ENCODE results near the gene PLEKHG4B.
A peak's percentile ranks its signal among the peaks of the same experiment; 100 is the strongest.

Gene PLEKHG4B

DNA sequence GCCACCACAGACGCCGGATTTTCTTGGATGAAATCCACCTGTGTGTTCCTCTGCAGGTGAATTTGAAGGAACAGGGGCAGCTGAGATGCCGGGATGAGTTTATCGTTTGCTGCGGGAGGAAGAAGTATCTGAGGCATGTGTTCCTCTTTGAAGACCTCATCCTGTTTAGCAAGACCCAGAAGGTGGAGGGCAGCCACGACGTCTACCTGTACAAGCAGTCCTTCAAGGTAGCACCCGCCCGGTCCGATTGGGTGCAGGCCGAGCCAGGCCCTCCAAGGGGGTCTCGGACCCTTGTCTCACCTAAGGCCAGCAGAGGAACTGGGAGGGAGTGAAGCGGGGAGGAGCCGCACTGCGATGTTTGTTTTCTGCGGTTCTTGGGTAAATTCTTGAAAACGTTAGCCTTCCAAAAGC is 80.9 kb downstream of the PLEKHG4B start:
- no peak for DNase-seq (ENCODE audit: low read depth)

DNA sequence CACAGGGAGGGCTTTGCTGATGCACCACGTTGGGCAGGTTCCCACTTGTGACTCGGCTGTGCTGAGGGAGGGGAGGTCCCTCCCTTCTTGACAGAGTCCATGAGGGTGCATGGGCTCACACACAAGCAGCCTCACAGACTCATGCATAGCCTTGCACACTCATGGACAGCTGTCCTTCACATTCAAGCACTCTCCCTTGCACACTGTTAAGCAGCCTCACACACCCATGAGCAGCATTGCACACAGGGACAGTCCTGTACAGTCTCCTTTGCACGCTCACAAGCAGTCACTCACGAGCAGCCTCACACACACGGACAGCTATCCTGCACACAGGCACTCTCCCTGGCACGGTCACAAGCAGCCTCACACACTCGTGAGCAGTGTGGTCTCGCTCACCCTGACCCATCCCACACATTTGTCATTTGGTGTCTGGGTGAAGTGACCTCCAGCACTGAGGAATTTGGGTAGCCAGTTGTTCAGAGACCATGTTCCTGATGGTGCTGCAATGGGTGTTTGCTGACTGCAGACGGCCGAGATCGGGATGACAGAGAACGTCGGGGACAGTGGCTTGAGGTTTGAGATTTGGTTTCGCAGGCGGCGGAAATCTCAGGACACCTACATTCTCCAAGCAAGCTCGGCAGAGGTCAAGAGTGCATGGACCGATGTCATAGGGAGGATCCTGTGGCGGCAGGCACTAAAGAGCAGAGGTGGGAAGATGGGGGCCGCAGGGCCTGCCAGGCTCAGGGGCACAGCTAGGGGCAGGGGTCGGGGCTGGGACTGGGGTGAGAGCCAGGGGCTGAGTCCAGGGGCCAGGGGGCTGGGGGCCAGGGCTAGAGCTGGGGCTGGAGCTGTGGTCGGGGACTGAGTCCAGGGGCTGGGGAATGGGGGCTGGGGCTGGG is 81.7 kb downstream of the PLEKHG4B start:
- DNase-seq (ENCODE audit: low read depth), result no peak

DNA sequence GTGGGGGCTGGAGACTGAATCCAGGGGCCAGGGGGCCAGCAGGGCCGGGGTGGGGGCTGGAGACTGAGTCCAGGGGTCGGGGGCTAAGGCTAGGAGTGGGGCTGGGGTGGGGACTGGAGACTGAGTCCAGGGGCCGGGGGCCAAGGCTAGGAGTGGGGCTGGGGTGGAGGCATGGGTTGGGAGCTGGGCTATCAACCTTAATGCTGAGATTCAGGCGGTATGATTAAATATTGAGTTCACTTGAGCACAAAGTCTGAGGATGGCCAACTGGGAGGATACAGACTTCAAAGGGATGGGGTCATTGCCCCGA is 82.3 kb downstream of the PLEKHG4B start:
- DNase-seq (ENCODE audit: low read depth), result no peak

DNA sequence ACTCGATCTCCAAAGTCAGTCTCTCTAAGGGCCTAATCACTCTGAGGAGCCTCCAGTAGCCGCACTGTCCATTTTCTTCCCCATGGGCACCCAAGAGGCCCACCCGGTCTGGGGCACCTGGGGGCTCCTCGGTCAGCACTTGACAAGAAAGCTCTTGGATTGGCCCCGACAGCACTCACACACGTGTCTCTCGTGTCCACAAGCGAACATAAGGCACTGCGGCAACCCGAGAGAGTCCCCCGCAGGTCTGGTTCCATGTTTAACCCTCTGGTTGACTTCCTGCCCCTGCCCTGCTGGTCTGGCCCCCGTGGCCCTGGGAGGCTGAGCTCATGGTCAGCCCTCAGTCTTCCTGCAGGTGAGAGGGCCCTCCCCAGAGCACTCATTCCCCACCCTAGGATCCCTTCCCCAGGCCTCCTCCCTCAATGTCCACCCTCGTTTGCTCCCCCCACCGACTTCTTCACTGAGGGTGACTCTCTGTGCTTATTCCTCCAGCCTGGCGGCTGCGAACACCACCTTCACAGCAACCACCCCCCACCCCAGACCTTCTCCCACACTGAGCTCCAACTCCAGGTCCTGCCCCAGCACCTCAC is 83.0 kb downstream of the PLEKHG4B start:
- no peak for DNase-seq (ENCODE audit: low read depth)

DNA sequence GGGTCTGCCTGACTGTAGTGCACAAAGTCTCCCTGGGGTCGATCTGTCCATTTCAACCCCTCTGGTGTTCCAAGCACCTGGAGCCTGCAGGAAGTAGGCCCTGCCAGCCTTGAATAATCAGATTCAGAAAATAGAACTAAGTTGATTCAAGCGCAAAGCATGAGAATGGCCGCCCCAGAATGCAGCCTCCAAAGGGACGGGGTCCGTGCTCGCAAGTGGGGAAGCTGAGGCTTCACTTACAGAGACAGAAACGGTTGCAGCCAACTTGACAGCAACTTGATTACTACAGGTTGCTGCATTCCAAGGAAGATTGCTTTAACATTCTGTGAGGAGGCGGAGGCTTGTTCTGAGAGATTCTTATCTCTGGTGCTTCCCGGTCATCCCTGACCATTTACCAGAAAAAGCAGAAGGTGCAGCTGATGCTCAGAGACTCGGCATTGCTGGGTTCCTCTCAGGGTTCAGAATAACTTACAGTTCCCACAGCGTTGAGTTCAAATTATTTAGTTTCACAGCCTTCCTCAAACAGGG is 84.4 kb downstream of the PLEKHG4B start:
- peak; percentile 27 for DNase-seq (ENCODE audit: low read depth)

DNA sequence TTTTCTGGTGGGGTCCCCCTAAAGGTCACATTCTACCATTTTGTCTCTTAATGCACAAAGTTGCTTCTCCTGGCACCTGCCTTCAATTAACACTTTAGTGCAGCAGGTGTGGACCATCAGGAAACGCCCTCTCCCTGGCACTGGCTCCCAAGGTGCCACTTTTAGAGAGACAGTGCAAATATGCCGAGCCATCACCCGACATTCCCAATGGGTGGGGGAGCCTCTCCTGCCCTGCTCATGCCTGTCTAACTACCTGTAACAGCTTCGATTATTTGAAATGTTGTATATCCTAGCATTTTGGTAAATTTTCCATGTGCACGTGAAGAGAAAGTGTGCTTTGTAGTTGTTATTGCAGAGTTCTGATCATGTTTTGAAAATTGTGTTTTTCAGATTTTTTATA is 86.1 kb downstream of the PLEKHG4B start:
- no peak for DNase-seq (ENCODE audit: low read depth)

DNA sequence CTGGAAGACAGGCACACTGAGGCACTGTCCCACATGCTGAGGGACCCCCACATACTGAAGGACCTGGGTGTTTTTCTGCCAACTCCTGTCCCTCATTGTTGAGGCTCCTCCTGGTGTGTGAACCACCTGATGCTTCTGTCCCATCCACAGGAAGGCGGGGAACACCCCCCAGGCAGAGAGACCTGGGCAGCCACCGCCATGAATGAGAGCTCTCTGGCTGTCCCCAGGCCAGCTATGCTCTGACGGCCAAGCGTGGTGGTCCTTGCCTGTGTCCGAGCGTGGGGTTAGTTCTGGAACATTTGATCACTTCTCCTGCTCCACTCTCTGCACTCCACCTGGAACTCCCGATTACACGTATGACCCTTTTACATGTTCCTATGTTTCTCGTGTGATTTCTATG is 87.4 kb downstream of the PLEKHG4B start:
- DNase-seq (ENCODE audit: low read depth), result no peak

DNA sequence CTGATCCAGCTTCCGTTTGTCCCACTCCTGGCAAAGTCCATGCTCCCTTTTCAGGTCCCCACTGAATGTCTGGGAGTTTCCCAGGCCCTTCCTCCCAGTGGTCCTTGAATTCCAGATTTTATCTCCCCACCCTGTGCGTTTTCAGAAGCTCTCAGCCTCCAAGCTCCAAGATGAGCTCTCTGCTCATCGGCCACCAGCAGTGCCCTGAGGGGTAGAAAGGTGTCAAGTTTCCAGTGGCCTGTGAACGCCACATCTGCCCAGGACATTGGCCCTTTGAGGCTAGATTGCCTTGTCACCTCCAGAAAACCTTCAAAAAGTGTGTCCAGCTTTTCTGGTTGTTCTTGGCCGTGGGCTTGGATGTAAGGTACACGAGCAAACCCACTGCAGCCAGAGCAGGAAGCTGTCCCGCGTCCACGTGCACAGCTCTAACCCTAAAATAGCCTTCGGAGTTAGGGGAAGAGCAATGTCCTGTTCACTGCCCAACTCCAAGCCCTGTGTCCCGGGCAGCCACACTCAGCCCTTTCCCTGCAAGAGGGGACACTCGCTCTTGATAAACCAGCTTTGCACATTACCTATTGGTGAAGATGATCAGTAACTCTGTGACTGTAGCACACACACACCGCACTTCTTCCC is 88.4 kb downstream of the PLEKHG4B start:
- no peak for DNase-seq (ENCODE audit: low read depth)

DNA sequence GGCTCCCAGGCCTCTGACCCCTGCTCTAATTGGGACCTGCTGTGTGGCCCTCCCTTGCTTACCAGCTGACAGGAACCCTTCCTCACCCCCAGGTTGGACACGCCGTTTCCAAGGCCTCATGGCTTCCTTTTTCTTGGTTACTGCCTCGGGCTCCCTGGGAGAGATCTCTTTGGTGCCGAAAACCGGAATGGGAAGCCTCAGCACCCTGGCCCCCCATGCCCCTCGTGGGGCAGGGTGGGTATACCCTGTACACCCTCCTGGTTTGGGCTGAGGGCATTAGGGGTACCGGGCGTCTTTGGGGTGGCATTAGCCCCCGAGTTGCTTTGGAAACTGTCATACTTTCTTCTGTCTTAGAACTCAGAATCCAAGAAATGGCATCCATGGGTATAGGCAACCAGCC is 89.2 kb downstream of the PLEKHG4B start:
- no peak for DNase-seq (ENCODE audit: low read depth)

DNA sequence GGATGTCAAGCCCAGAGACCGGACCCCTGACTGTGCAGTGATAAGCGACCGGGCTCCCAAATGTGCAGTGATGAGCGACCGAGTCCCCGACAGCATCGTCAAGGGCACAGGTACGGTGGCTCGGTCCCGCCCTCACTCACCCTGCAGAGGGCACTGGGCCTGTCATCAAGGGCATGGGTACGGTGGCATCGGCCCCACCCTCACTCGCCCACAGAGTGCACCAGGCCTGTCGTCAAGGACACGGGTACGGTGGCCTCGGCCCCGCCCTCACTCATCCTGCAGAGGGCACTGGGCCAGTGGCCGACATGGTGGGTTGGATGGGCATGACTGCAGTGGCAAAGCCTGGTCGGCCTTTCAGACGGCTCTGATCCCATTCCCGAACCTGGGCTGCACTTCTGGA is 89.6 kb downstream of the PLEKHG4B start:
- DNase-seq (ENCODE audit: low read depth), result no peak

DNA sequence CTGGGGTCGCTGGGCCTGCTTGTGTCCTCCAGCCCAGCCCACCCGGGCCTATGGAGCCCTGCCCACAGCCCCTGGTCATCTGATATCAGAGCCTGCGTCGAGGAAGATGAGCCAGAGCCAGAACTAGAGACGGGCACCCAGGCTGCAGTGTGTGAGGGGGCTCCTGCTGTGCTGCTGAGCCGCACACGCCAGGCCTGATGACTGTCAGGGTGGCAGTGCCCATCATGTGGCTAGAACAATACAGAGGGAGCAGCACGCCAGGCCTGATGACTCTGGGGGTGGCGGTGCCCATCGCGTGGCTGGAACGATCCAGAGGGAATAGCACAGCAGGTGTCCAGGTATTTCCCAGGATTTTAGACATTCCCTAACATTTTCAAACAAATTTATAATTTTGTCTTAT is 90.2 kb downstream of the PLEKHG4B start:
- no peak for DNase-seq (ENCODE audit: low read depth)

DNA sequence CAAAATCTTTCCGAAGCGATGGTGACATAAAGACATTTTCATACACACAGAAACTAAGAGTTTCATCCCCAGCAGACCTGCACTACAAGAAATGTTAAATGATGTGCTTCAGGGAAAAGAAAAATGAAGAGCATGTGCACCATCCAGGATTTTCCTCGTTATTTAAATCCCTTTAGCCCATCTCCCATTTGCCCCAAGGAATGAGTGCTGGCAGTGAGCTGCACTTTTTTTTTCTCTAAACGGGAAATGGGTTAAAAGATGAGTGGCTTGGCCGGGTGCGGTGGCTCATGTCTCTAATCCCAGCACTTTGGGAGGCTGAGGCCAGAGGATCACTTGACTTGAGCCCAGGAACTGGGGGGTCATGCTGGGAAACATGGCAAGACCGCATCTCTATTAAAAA is 92.5 kb downstream of the PLEKHG4B start:
- DNase-seq (ENCODE audit: low read depth), result no peak

DNA sequence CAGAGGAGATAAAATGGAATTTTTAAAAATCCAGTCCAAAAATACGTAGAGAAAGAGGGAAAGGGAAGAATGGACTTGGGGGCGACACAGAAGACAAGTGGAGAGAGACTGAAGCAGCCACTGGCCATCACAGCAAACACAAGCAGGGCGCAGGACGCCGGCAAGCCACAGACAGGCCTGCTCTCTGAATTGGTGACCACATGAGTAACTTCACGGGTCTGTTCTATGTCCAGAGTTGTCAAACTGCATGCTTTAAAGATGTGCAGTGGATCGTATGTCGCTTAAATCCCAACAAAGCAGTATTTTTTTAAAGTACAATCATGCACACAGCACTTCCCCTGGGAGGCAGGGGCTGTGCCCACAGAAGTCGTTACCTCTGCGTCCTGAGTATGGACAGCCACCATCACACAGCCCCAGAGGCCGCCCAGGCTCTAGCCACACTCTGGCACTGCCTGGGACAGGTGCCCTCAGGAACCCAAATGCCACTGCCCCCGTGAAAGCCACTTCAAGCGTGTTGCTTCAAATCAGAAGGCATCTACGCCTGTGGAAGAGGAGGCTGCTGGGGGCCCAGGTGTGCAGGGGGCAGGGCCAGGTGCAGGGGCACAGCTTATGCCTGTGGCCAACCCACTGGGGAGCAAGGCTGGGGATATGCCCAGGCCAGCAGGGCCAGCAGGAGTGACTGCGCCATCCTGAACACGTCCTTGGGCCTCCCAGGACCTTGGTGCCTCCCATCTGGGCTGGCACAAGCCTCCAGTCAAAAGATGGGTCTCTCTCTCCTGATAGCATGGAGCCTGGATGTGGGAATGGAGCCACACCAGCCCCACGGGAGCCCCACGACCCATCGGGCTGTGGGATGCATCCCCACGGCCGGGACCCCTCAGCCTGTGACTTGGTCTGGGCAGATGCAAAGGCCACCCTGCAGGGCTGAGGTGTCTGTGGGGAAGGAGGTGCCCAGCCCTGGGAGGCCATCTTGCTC is 93.4 kb downstream of the PLEKHG4B start:
- peak; percentile 21 for DNase-seq (ENCODE audit: low read depth)

DNA sequence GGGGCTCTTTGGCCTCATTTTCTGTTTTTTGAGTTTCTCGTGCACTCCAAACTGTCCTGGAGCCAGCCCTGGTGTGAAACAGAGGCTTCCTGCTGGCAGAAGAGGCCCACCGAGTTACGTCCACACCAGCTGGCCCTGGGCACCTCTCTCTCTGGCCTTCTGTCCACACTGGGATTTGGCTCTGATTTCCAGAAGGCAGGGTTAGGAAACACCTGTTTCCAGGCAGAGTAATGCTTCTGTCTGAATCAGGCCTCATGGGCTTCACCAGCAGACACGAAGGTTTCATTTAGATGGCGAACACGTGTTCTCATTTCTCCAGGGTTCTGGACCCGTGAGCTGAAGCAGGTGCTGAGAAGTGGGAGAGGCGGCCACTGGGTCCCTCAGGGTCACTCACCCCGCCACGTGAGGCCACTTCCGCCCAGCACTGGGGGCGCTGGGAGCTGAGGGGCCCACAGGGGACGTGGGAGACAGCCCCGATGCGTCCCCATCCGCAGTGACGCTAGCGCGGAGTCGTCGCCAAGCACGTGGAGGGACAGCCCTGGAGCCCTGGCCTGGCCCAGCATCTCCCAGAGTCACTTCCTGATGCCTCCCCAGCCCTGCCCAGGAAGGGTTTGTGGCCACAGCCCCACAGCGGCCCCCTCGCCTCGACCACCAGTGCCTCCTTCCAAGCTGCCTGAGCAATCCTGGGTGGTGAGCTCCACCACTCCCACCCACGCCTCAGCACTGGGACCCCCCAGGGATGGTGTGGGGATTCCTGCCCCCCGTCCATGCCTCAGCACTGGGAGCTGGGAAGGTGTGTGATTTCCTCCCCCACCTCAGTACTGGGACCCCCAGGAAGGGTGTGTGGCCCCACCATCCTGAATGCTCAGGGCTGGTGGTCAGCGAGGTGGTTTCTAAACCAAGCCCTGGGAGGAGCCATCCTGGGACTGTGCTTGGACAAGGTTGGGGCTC is 94.4 kb downstream of the PLEKHG4B start:
- DNase-seq (ENCODE audit: low read depth), result no peak

DNA sequence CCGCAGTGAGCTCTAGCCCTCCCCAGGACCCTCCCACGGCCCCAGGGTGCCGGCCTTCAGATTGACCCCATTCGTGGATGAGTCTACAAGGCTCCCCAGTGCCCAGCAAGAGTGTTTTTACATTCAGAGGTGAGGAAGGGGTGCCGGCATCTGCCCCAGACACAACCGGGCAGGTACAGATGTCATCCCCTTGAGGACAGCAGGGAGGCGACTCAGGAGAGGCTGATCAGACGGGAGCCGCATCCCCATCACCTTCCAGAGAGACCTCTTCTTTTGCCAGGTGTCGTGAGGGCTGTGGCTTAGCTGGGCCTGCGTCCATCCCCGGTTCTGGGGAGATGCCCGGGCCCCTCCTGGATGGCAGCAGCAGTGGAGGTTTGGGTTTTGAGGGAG is 95.1 kb downstream of the PLEKHG4B start:
- no peak for DNase-seq (ENCODE audit: low read depth)

DNA sequence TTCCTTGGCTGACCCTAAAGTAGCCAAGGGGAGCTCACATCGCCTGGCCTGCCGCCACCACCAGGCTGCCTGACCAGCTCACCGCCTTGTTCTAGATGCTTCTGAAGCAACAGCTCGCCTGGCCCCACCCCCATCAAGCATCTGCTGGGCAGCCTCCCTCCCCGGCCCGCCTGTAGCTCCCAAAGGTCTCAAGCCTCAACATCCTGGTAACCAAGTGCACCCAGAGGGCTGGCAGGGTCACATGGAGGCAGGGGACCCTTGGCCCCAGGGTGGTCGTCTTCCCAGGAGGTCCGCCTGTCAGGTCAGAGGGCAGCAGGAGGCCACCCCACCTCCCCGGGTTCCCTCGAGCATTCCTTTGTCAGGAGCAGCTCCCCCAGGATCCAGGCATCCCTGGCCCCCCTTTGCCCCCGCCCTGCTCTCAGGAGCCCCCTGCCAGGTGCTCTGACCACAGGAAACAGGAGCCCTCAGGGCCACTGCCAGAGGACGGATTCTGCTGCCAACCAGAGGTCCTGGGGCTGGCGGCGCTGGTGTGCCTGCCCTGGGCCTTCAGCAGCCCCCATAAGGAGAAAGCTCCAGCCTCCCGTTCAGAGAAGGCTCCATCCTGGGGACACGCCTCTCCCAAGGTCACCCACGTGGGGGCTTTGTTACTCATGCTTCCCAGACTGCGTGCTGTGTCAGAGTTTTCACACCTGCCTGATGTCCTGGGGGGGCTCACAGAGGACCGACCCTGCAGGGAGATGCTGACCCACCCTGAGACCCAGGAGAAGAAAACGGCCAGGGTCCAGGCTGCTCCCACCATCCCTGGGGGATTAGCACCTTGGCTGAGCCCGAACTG is 95.9 kb downstream of the PLEKHG4B start:
- DNase-seq (ENCODE audit: low read depth), result peak; percentile 12

DNA sequence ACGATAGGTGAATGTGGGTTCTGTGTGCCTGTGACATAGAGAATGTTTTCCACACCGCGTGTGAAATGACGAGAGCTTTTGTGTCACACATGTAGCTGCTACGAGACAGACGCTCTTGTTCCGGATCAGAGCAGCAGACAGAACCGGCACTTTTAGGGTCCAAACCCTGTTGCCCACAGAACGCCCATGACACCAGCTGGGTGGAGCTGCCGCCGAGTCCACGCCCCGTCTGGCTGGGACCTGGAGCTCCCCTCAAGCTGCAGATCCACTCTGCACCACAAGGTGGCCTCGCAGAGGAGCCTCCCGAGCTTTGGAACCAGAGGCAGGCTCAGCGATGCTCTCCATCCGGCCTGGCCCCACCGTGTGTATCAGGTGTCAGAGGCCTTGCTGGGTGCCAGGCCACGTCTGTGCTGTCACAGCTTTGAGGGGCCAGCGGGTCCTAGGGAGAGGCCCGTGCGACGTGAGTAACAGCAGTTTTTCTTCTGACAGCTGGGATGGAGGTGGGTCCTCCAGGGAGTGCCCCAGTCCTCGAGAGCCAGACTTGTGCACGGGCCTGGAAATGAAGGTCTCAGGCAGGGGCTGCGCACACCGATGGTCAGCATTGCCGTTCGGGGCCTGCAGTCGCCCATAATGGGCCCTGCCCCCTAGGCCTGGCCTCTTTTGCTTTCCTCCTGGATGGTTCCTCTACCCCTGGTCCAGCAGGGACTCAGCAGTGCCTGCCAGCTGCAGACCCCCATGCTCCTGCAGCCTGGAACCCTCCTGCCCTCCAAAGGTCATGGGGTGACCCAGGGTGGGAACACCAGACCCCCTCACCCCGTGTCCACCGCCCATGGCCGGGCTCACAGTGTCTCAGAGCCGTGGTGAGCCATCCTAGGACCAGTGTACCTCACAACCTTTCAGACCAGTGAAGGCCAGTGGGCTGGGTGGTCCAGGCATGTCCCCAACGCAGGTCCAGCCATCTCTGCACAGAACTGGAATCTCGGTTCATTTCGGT is 96.8 kb downstream of the PLEKHG4B start:
- peak; percentile 63 for DNase-seq (ENCODE audit: low read depth)

DNA sequence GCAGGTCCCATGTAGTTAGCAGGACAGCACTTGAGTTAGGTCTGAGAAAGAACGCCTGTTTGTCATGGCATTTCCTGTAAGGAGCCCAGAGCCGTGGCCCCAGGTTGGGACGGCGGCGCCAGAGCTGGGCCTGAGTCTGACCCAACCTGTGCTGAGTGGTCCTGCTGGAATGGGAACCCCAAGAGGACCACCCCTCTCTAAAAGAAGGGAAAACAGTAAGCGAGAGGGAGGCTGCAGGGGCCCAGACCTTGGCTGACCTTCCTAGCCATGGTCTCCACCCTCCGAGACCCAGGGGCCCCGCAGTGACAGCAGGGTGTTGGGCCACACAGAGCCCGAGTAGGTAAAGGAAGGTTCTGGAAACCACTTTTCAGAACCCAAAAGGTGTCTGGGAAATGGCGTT is 97.5 kb downstream of the PLEKHG4B start:
- no peak for DNase-seq (ENCODE audit: low read depth)

DNA sequence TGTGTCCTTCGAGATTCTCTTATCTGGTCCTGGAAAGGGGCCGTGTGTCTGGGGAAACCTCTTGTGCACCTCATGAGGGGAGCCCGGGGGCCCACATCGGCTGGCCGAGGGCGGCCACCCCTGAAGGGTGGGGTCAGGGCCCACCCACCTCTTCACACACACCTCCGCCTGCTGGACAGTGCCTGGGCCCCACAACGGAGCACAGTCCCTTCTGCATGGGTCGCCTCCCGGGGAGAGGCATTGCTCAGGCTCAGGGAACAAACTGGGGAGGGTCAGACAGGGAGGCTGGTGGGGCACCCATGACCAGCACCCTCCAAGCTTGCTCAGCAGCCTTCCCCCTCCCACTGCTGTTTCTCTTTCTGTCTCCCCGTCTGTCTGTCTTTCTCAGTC is 98.0 kb downstream of the PLEKHG4B start:
- no peak for DNase-seq (ENCODE audit: low read depth)
